Right ventricle myocardium superior (tissue), 1 donor: ENCODE results near the gene NPIPB8. TPM values are rescaled to one million over a fixed set of nuclear protein-coding genes. Genes with fewer than 3 reads are reported as not detected.
A peak's percentile ranks its signal among the peaks of the same experiment; 100 is the strongest.
"Not testable (repeated sequence)": the region's sequence is repeated elsewhere in the genome, so short reads cannot be mapped to it uniquely, and the experiment has no call there.

ENCODE experiments used
- ATAC-seq: fragments of 200-7000 bp; cut with Tn5 transposase; one replicate; pipeline ENCODE4 v1.9.1; 2020; ENCODE audit warnings: mild to moderate bottlenecking; ENCODE audit not compliant: poor library complexity
- DNase-seq: peaks from one replicate; pipeline ENCODE4 v3.0.0-alpha.2; 2020
- intact Hi-C: fragments of 100-400 bp; cut with DNase I; formaldehyde crosslinking; loops from one replicate; pipeline ENCODE4 v1.11.2; 2022
- total RNA-seq: library from RNA; stranded (reverse); fragmentation: NEBNext Ultra II Directional; extraction: Animal tissue kit (Norgen Biotek cat#: 25700); gene quantifications from one replicate; pipeline ENCODE4 v1.2.1, GENCODE V29; 2021
- donor health status: DM: no; HTN: yes; CAD: no; lungs with severe emphysema.

The NPIPB8 gene
- total RNA-seq, 1 donor from 2014 or later: not detected

GRCh38 chr16:28603381-28604185 is 34.3 kb upstream of the NPIPB8 start:
- DNase-seq (no peak), ATAC-seq (no peak)
- intact Hi-C loops: no loop called here

- intact Hi-C loops: no loop called here
- ATAC-seq (no peak), DNase-seq (no peak)
These were observed 33.7 kb upstream of the NPIPB8 start for GRCh38 chr16:28604186-28604565.

- ATAC-seq: no peak
- intact Hi-C loops: no loop called here
- no peak for DNase-seq
These were observed 31.4 kb upstream of the NPIPB8 start for GRCh38 chr16:28606291-28607115.

- DNase-seq: no peak
- no peak for ATAC-seq
- intact Hi-C loops: no loop called here
These were observed 30.7 kb upstream of the NPIPB8 start for GRCh38 chr16:28607116-28607623.

- ATAC-seq, DNase-seq, intact Hi-C loops: not testable (repeated sequence)
These were observed 30.0 kb upstream of the NPIPB8 start for GRCh38 chr16:28607681-28608495.

GRCh38 chr16:28608496-28608808 is 29.4 kb upstream of the NPIPB8 start:
- ATAC-seq, DNase-seq, intact Hi-C loops: not testable (repeated sequence)

- intact Hi-C loops: not testable (repeated sequence)
- ATAC-seq (peak; percentile 31), DNase-seq (peak; percentile 64)
These were observed 28.8 kb upstream of the NPIPB8 start for GRCh38 chr16:28608867-28609596.

GRCh38 chr16:28609631-28610594 is 28.0 kb upstream of the NPIPB8 start, which contains the start of gene SULT1A1:
TSS of gene SULT1A1 (minus strand) at chr16:28610044. CDS start at chr16:28608855, 1,189 bp downstream.
- ATAC-seq (peak; percentile 86), DNase-seq (peak; percentile 77)
- intact Hi-C loops: no loop called here

- no peak for ATAC-seq
- intact Hi-C loops: no loop called here
- no peak for DNase-seq
These were observed 27.2 kb upstream of the NPIPB8 start for GRCh38 chr16:28610595-28611191.

GRCh38 chr16:28612359-28613280 is 25.2 kb upstream of the NPIPB8 start:
- DNase-seq, intact Hi-C loops: not testable (repeated sequence)
- peak; percentile 9 for ATAC-seq

GRCh38 chr16:28613912-28614311 is 24.0 kb upstream of the NPIPB8 start:
- DNase-seq, ATAC-seq, intact Hi-C loops: not testable (repeated sequence)

GRCh38 chr16:28614561-28614960 is 23.3 kb upstream of the NPIPB8 start:
- DNase-seq, intact Hi-C loops, ATAC-seq: not testable (repeated sequence)

GRCh38 chr16:28615486-28616223 is 22.2 kb upstream of the NPIPB8 start:
- DNase-seq: peak; percentile 80
- intact Hi-C loops: not testable (repeated sequence)
- peak; percentile 60 for ATAC-seq

GRCh38 chr16:28616224-28616577 is 21.7 kb upstream of the NPIPB8 start:
- DNase-seq, intact Hi-C loops, ATAC-seq: not testable (repeated sequence)

- DNase-seq (no peak), ATAC-seq (no peak)
- intact Hi-C loops: no loop called here
These were observed 21.2 kb upstream of the NPIPB8 start for GRCh38 chr16:28616636-28617035.
